SK-N-SH (cell line): ENCODE measurements around the gene NSD1.

Experiments used
- CHD2 ChIP-seq: fragments of 150-350 bp; IDR thresholded peaks from 2 replicates; pipeline ENCODE4 v1.6.1; 2018; ENCODE audit warnings: low read length; ENCODE audit not compliant: partially characterized antibody
- EP300 ChIP-seq, 2 experiments: IDR thresholded peaks; 2 replicates each; pipeline versions ENCODE4 v1.4.0 to v1.6.1; 2012; ENCODE audit warnings: borderline replicate concordance in 1 of 2, low read depth in 1 of 2, low read length in 1 of 2
- GABPA ChIP-seq: IDR thresholded peaks from 2 replicates; pipeline ENCODE4 v1.4.0; 2012; ENCODE audit warnings: low read depth, mild to moderate bottlenecking
- GATA2 ChIP-seq: sonication (generic); formaldehyde crosslinking; IDR thresholded peaks from 2 replicates; pipeline ENCODE4 v1.5.0; 2020; ENCODE audit warnings: mild to moderate bottlenecking, missing genetic modification reagents
- JUND ChIP-seq: IDR thresholded peaks from 2 replicates; pipeline ENCODE4 v1.4.0; 2012
- MXI1 ChIP-seq: IDR thresholded peaks from 2 replicates; pipeline ENCODE4 v1.6.1; 2012; ENCODE audit warnings: mild to moderate bottlenecking, low read depth, low read length, improper control_type of control experiment
- RFX5 ChIP-seq: IDR thresholded peaks from 2 replicates; pipeline ENCODE4 v1.6.1; 2012; ENCODE audit warnings: mild to moderate bottlenecking, improper control_type of control experiment, low read length
- SIN3A ChIP-seq: IDR thresholded peaks from 2 replicates; pipeline ENCODE4 v1.6.1; 2012; ENCODE audit warnings: low read depth, mild to moderate bottlenecking, low read length, moderate library complexity, borderline replicate concordance
- YY1 ChIP-seq: IDR thresholded peaks from 2 replicates; pipeline ENCODE4 v1.4.0; 2012; ENCODE audit warnings: low read depth, mild to moderate bottlenecking
- TF ChIP-seq, protein P1 (sequence below): fragments of 200-600 bp; sonication (generic); IDR thresholded peaks from 2 replicates; pipeline ENCODE4 v1.6.1; 2017; ENCODE audit warnings: antibody characterized with exemption, mild to moderate bottlenecking, moderate library complexity
- TF ChIP-seq, protein P2 (sequence below): fragments of 150-350 bp; IDR thresholded peaks from 2 replicates; pipeline ENCODE4 v1.6.1; 2017; ENCODE audit warnings: antibody characterized with exemption, low read length, low read depth, borderline replicate concordance

DNA sequence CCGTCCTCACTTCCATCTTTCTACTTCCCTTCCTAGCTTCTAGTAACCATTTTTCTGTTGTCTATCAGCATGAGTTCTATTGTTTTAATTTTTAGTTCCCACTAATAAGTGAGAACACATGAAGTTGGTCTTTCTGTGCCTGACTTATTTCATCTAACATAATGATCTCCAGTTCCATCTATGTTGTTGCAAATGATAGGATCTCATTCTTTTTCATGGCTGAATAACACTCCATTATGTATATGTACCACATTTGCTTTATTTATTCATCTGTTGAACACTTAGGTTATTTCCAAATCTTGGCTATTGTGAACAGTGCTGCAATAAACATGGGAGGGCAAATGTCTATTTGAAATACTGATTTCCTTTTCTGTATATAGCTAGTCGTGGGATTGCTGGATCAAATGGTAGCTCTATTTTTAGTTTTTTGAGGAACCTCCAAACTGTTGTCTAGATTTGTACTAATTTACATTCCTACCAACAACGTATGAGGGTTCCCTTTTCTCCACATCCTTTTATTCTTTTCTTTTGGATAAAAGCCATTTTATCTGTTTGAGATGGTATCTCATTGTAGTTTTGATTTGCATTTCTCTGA is 50.3 kb downstream of the NSD1 start:
- TF ChIP-seq, protein P1, sequence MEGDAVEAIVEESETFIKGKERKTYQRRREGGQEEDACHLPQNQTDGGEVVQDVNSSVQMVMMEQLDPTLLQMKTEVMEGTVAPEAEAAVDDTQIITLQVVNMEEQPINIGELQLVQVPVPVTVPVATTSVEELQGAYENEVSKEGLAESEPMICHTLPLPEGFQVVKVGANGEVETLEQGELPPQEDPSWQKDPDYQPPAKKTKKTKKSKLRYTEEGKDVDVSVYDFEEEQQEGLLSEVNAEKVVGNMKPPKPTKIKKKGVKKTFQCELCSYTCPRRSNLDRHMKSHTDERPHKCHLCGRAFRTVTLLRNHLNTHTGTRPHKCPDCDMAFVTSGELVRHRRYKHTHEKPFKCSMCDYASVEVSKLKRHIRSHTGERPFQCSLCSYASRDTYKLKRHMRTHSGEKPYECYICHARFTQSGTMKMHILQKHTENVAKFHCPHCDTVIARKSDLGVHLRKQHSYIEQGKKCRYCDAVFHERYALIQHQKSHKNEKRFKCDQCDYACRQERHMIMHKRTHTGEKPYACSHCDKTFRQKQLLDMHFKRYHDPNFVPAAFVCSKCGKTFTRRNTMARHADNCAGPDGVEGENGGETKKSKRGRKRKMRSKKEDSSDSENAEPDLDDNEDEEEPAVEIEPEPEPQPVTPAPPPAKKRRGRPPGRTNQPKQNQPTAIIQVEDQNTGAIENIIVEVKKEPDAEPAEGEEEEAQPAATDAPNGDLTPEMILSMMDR, result no peak
- TF ChIP-seq SIN3A (no peak), MXI1 (no peak), YY1 (no peak), CHD2 (no peak), GATA2 (CRISPR knock-in tag) (no peak), GABPA (no peak), EP300 (IDR thresholded peaks at IDR 0.05; ENCODE audit: borderline replicate concordance in 1 of 2, low read depth in 1 of 2, low read length in 1 of 2) (no peak), RFX5 (no peak), JUND (no peak)
- TF ChIP-seq, protein P2, sequence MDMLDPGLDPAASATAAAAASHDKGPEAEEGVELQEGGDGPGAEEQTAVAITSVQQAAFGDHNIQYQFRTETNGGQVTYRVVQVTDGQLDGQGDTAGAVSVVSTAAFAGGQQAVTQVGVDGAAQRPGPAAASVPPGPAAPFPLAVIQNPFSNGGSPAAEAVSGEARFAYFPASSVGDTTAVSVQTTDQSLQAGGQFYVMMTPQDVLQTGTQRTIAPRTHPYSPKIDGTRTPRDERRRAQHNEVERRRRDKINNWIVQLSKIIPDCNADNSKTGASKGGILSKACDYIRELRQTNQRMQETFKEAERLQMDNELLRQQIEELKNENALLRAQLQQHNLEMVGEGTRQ, result no peak
